Stimulated activated CD4-positive, alpha-beta T cell treated with anti-CD3 and anti-CD28 coated beads, Interleukin-4, amount 100 ng/mL, for 4 hours (primary cell): Measurements from ENCODE around the gene GNA15.
A peak's percentile ranks its signal among the peaks of the same experiment; 100 is the strongest.

ENCODE experiments used
- DNase-seq, 2 experiments: peaks; one replicate each; pipeline ENCODE4 v3.0.0-alpha.2; 2020

GNA15 gene

GRCh38 chr19:3121821-3122511 is 13.9 kb upstream of the GNA15 start:
- DNase-seq: no peak

GRCh38 chr19:3122512-3122870 is 13.3 kb upstream of the GNA15 start:
- DNase-seq: no peak

DNA sequence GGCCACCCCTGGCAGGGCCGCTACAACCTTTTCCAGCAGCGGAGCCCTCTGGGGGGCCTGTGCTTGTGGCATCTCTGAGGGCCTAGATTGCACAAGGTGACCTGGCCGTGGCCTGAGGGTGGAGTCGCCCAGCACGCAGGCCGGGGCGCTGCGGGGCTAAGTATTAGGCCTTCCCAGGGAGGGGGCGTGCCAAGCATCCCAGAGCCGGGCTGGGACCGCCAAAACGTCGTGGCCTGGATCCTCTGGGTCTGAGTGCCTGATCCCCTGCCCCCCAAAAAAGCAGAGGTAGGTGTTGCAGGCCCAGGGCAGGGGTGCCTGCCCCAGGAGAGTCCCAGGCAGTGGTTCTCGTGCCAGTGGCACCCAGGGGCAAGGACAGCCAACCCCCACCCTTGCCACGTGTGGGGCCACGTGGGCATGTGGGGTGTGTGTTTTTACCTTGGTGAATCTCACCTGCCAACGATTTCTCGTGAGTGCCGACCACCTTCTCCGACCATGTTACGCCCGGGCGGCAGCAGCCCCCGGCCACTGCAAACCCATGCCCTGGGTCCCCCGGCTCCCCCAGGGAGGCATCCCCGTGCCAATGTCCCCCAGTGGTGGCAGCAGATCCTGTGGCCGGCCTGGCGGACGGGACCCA is 12.6 kb upstream of the GNA15 start:
- no peak for DNase-seq

DNA sequence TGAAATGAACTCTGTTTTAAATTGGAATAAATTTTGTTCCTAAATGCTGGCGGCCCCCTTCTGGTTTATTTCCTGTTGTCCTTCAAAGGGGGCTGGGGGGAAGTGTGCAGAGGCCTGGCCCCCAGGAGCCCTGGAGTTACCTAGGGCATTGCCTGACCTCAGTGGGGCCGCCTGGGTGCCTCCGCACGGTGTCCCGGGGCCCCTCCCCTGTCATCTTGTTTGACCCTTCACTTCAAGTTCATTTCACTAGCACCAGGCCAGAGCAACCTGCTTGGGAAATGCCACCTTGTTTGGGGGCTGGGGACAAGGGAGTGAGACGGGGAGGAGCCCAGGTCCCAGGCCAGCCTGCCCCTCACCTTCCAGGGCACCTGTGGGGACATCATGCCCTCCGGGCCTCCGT is 11.9 kb upstream of the GNA15 start:
- no peak for DNase-seq

GRCh38 chr19:3124630-3125029 is 11.2 kb upstream of the GNA15 start:
- no peak for DNase-seq

GRCh38 chr19:3125900-3126524 is 9.8 kb upstream of the GNA15 start:
- peak; percentile 67 to 77 for DNase-seq

GRCh38 chr19:3129112-3129511 is 6.7 kb upstream of the GNA15 start:
- DNase-seq: no peak

- DNase-seq: no peak
These were observed 4.7 kb upstream of the GNA15 start for GRCh38 chr19:3131168-3131567.

DNA sequence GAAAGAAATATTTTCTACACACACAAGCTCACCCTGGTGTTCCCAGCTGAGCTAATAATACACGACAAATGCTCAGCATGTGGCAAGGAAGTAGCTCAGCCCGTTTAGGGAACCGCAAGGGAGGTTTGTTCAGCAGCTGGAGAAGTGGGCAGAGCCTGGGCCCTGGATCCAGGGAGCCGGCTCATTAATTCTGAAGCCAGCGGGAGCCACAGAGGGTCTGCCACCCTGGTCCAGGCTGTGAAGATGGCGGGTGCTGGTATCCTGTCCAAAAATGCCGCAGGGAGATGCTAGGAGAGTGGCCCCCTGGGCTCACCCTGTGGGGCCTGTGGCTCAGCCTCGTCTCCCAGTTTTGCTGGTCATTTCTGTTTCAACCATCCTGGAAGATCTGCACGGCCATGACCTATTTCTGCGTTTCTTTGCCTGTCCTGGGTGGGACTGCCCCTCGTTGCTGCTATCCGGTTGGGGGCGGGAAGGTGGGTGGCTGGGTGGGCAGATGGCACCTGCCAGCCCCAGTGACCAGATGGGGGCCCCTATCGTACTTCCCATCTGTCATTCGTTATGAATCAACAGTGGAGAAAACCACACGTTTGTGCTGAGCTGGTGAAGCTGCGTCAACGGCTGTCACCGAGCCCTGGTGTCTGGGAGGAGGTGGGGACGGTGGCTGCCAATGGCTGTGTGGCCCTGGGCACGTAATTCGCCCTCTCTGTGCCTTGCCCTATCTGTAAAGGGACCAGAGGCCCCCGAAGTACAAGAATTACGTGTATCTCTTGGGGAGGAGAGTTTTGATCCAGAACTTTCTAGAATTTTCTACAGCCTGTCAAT is 2.7 kb upstream of the GNA15 start:
- DNase-seq: peak; percentile 65 to 77

DNA sequence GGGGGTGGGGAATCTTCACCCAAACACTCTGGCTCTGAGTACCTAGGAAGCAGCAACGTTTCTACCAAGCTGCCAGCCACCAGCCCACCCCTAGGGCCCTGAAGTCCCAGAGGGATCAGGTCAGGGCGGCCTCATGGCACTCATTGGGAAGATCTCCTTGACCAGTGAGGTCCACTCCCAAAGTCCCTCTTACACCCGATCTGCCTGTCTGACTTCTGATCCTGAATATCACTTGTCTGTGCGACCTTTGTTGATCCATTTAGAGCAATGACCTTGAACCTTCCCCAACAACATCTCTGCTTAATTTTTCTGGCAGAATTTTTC is 2.1 kb upstream of the GNA15 start:
- DNase-seq: no peak

DNA sequence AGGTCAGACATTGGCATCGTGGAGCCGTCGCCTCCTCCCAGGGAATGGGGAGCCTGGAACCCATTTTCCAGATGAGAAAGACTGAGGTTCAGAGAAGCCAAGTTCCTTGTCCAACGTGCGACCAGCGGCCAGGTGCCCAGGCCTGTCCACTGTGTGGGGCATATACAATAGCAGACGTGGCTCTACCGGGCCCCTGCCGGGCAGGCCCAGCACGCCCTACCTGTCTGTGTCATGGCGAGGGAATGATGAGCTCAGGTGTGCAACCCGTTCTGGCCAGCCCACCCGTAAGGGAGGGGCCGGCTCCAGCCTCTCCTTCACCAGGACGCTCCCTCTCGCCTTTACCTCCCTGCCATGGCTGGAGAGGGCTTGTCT is 837 bp downstream of the GNA15 start:
- no peak for DNase-seq

GRCh38 chr19:3137119-3137518 is 1.3 kb downstream of the GNA15 start:
- DNase-seq: no peak

GRCh38 chr19:3138268-3138667 is 2.4 kb downstream of the GNA15 start:
- no peak for DNase-seq

DNA sequence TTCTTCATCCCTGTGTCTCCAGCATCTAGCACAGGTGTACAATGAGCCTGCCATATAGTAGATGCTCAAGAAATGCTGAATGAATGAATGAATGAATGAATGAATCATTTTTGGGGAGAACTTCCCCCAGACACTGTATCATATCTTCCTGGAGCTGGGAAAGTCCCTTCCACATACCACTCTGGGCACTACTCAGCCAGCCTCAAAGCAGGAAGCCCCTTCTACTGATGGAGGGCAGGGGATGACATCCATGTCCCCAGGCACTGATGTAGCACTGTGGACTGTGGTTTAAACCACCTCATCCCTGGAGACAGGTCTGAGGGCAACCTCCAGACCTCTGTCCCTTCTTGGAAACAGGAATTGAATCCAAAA is 4.8 kb downstream of the GNA15 start:
- DNase-seq: no peak

DNA sequence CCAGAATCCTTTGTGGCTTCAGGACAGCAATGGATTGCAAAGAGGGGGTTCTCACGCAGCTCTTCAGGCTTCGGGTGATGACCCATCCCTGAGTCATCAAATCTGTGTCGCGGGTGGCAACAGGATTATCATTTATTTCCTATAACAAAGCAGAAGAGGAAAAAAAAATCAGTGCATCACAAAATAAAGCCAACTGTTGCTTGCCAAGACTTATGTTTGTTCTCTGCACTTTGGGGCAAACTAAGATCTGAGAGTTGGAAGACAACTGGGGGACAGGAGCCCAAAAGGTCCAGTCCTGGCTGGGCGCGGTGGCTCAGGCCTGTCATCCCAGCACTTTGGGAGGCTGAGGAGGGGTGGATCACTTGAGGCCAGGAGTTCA is 6.4 kb downstream of the GNA15 start:
- peak; percentile 46 to 75 for DNase-seq

GRCh38 chr19:3142781-3143337 is 7.0 kb downstream of the GNA15 start:
- DNase-seq: no peak

DNA sequence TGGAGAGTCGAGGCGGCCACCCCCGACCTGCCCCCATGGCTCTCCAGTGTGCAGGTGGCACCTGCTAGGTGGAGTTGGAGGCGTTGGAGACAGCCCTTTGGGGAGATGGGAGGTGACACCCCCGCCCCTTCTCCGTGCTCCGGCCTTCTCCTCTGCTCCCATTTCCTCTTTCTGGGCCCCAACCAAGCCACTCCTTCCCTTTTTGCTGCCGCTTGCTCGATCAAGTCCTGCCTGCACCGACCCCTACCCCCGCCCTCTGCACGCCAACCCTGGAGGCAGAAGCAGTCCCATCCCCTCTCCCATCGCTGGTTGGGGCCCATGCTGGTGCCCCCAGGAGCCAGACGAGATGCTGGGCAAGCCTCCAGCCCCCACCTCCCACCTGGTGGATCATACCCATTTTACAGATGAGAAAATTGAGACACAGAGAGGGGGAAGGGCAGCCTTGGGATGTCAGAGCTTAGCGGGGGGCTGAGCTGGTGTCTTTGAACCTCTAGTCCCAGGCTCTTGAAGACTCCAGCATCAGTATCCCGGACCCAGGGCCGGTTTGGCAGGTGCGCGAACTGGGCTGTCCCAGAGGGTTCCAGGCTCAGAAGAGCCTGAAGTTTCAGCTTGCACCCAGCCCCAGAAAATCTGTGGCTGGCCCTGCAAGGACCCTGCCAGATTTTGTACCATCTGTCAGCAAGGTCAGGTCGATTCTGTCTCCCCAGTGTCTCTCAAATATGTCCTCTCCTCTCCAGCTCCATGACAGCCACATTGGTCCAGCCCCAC is 10.3 kb downstream of the GNA15 start:
- no peak for DNase-seq

DNA sequence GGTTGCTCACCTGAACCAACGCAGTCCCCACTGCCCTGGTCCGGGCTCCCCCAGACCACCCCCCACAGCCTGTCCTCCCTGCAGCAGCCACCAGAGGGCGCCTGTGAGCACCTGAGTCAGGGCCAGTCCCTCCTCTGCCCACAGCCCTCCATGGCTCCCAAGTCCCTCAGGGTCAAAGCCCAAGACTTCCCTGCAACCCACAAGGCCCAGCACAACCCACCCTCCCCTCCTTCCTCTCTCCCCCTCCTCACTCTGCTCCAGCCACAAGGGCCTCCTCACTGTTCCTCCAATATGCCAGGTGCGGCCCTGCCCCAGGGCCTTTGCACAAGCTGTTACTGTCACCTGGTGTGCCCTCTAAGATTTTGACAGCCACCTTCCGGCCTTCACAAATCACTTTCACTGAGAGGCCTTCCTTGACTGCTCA is 10.9 kb downstream of the GNA15 start:
- DNase-seq: peak; percentile 50 to 68

- no peak for DNase-seq
These were observed 12.7 kb downstream of the GNA15 start for GRCh38 chr19:3148503-3148902.

GRCh38 chr19:3149089-3149488 is 13.3 kb downstream of the GNA15 start:
- DNase-seq: no peak

DNA sequence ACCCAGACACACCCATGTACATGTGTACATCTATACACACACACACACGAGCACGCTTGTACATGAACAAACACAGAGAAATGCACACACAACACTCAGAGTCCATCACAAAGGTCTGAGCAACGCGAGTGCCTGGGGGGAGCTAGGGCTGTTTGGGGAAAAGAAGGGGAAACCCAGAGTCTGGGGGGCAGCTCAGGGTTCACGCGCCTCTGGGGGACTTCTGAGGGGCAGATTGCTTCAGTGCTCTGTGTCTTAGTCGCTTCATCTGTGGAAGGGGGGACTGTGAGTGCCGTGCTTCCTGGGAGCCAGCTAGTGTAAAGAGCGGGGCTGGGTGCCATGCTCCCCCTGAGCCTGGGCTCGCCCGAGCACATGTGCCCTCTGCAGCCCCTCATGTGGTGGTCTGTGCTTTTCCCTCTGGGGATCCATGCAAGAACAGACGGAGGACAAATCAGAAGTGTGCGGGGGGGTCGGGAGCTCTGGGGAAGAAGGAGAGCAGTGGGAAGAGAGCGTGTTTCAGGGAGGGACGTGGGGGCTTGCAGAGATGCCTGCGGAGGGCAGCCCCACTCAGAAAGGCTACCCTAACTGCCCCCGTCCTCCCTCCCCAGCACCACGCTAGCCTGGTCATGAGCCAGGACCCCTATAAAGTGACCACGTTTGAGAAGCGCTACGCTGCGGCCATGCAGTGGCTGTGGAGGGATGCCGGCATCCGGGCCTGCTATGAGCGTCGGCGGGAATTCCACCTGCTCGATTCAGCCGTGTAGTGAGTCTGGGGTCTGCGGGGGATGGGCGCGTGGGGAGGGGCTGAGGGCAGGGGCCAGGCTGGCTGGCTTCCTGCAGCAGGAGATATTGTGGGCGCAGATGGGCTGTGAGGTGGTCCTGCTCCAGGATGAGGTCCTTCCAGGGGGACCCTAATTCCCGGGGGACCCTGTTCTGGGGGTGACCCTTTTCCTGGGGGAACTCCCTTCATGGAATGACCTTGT is 14.0 kb downstream of the GNA15 start:
- DNase-seq: no peak
